ENCODE results near the gene PCDHGB2.

DNA sequence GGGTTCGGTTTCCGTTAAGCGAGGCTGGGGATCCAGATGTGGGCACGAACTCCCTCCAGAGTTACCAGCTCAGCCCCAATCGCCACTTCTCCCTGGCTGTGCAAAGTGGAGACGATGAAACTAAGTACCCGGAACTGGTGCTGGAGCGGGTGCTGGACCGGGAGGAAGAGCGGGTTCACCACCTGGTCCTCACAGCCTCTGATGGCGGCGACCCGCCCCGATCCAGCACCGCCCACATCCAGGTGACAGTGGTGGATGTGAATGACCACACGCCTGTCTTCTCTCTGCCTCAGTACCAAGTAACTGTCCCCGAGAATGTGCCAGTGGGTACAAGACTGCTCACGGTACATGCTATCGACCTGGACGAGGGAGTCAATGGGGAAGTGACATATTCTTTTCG is 23.6 kb downstream of the PCDHGB2 start:
- TF ChIP-seq SIN3A (IDR thresholded peaks at IDR 0.05; ENCODE audit: borderline replicate concordance, insufficient read depth, low read length) (no peak), POLR2AphosphoS5 (IDR thresholded peaks at IDR 0.05; ENCODE audit: low read depth, low read length) (no peak)
